ENCODE results near the gene CEP250.
"Not testable (repeated sequence)": the region's sequence is repeated elsewhere in the genome, so short reads cannot be mapped to it uniquely, and the experiment has no call there.

The CEP250 gene

GRCh38 chr20:35527122-35527769 is 71.8 kb downstream of the CEP250 start:
- DNase-seq, result no peak

GRCh38 chr20:35529552-35529951 is 74.2 kb downstream of the CEP250 start, which contains the start of gene C20orf173:
C20orf173 (minus strand) TSS chr20:35529652; CDS start chr20:35529373, 279 bp downstream.
- DNase-seq, result no peak

- no peak for DNase-seq
Observed at GRCh38 chr20:35539756-35540212, 84.4 kb downstream of the CEP250 start.

- no peak for DNase-seq
Observed at GRCh38 chr20:35541118-35541782, 85.9 kb downstream of the CEP250 start.

- peak; percentile 89 to 95 (median 94) for DNase-seq
Observed at GRCh38 chr20:35541783-35542662, 86.6 kb downstream of the CEP250 start, which contains the start of gene ERGIC3. ERGIC3 (plus strand) TSS chr20:35542078; CDS start chr20:35542098, 20 bp downstream.

GRCh38 chr20:35542990-35543389 is 87.6 kb downstream of the CEP250 start:
- no peak for DNase-seq

- no peak for DNase-seq
Observed at GRCh38 chr20:35544436-35544835, 89.0 kb downstream of the CEP250 start.

- DNase-seq, result not testable (repeated sequence)
Observed at GRCh38 chr20:35544941-35545340, 89.5 kb downstream of the CEP250 start.

- no peak for DNase-seq
Observed at GRCh38 chr20:35546127-35546526, 90.7 kb downstream of the CEP250 start.

GRCh38 chr20:35547329-35547728 is 91.9 kb downstream of the CEP250 start:
- DNase-seq, result no peak

GRCh38 chr20:35551503-35551902 is 96.1 kb downstream of the CEP250 start:
- no peak for DNase-seq

GRCh38 chr20:35552914-35553313 is 97.5 kb downstream of the CEP250 start:
- no peak for DNase-seq

- DNase-seq, result not testable (repeated sequence)
Observed at GRCh38 chr20:35555461-35555860, 100.1 kb downstream of the CEP250 start.

- DNase-seq, result no peak
Observed at GRCh38 chr20:35555951-35556645, 100.7 kb downstream of the CEP250 start.

- no peak for DNase-seq
Observed at GRCh38 chr20:35556871-35557270, 101.5 kb downstream of the CEP250 start.

GRCh38 chr20:35558451-35558850 is 103.1 kb downstream of the CEP250 start:
- DNase-seq, result no peak

GRCh38 chr20:35559042-35559693 is 103.8 kb downstream of the CEP250 start:
- no peak for DNase-seq

GRCh38 chr20:35560105-35560511 is 104.7 kb downstream of the CEP250 start:
- DNase-seq, result no peak

- DNase-seq, result no peak
Observed at GRCh38 chr20:35560541-35560940, 105.1 kb downstream of the CEP250 start.

- DNase-seq, result no peak
Observed at GRCh38 chr20:35561268-35561667, 105.9 kb downstream of the CEP250 start.

GRCh38 chr20:35561671-35562070 is 106.3 kb downstream of the CEP250 start:
- no peak for DNase-seq

GRCh38 chr20:35562541-35563110 is 107.2 kb downstream of the CEP250 start:
- no peak for DNase-seq

Data from activated naive CD4-positive, alpha-beta T cell (primary cell).